Measurements from ENCODE around the gene GABRG2. TPM values are rescaled to one million over a fixed set of nuclear protein-coding genes. Genes with fewer than 3 reads are reported as not detected.

The GABRG2 gene
- total RNA-seq, 4 donors from 2014 or later, result not detected

DNA sequence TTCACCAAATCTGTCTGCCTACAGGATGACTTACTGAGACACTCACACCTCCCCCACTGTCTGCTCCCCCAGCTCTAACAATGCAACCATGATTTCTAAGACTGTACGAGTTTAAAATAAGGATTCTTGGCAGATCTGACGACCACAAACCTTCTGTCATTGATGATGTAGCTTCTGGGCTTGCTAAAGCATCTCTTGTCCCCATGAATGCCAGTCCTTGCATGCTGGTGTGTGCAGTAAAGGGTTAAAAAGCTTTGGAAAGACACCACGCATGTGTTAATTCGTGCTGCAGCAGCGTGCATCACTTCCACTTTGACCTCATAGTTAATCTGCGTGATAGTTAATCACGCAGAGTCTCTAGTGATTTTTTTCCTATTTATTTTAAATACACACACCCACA lies 411 bp upstream of the GABRG2 start:
- DNase-seq (ENCODE audit: low spot score) (no peak), ATAC-seq (ENCODE audit: low FRiP score) (no peak)

DNA sequence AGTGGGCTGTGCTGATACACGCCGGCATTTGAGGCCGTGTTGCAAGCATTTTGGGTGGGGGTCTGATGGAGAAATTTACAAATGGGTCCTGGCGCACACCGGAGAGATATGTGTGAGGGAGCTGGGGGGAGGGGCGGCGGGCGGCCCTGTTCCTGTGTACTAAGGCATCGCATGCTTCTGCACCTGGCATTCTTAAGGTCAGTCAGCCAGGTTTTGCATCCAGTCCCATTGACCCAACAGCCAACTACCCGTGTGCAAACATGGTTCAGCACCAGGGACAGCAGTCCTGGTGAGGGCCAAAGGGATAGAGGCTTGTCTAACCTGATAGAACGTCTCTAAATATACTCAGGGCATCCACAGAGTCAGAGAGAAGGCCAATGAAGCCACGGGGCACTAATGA lies 839 bp downstream of the GABRG2 start:
- TF ChIP-seq, protein P1, sequence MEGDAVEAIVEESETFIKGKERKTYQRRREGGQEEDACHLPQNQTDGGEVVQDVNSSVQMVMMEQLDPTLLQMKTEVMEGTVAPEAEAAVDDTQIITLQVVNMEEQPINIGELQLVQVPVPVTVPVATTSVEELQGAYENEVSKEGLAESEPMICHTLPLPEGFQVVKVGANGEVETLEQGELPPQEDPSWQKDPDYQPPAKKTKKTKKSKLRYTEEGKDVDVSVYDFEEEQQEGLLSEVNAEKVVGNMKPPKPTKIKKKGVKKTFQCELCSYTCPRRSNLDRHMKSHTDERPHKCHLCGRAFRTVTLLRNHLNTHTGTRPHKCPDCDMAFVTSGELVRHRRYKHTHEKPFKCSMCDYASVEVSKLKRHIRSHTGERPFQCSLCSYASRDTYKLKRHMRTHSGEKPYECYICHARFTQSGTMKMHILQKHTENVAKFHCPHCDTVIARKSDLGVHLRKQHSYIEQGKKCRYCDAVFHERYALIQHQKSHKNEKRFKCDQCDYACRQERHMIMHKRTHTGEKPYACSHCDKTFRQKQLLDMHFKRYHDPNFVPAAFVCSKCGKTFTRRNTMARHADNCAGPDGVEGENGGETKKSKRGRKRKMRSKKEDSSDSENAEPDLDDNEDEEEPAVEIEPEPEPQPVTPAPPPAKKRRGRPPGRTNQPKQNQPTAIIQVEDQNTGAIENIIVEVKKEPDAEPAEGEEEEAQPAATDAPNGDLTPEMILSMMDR (IDR thresholded peaks at IDR 0.05), result no peak
- ATAC-seq (ENCODE audit: low FRiP score) (no peak), DNase-seq (ENCODE audit: low spot score) (no peak)

More for the DNA sequence above, 411 bp upstream of the GABRG2 start:
- TF ChIP-seq, protein P1 (IDR thresholded peaks at IDR 0.05), result no peak

DNA sequence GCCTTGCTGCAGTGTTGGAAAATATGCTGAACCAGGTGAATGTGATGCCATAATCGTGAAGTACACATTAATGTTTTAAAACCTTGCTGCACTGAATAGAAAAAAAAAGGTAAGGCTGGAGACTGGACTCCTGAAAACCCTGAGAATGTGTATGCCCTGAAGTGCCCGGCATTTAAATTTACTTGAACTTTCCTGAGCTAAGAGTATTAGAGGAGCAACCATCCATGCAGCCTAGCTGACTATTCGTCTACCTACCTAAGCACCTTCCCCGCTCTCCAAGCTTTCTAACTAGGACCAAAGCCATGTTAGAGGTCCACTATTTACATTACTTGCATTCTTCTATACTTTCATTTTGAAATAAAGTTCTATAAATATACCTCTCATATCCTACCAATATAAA lies 1.4 kb downstream of the GABRG2 start:
- ATAC-seq (ENCODE audit: low FRiP score), result no peak
- TF ChIP-seq, protein P1 (IDR thresholded peaks at IDR 0.05), result no peak
- DNase-seq (ENCODE audit: low spot score), result no peak

DNA sequence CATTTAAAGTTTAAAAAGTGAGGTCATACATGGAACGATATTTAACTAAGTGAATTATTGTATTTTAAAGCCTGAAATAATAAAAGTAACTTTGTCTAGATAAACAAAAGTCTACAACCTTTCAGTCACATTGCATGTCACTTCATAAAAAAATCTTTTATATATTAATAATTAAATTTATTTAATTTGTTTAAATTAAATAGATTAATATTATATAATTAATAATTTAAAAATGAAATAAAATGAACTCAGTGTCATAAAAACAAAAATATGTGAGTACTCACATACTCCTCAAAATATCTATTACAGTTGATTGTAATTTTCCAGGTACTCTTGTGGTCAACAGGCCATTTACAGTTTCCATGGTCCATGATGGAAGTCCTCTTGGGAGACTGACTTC lies 11.2 kb downstream of the GABRG2 start:
- no peak for ATAC-seq (ENCODE audit: low FRiP score)
- DNase-seq (ENCODE audit: low spot score), result no peak
- TF ChIP-seq, protein P1 (IDR thresholded peaks at IDR 0.05), result no peak

DNA sequence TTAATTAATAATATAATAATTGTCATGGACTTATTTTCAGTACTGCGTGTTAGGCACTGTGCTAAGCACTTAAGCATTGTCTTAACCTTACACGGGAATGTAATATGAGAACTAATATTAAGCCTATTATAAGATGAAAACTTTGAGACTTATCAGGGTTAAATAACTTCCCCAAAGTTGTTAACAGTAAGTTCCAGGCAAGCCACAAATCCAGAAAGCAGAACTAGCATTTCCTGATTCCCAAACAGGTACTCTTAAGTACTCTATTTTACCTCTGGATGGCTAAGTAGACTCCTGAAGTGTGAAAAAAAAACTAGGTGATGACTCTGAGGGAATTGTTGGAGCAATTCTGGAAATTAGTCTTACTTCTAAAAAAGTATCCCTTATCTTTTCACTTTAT lies 23.8 kb downstream of the GABRG2 start:
- DNase-seq (ENCODE audit: low spot score), result no peak
- no peak for ATAC-seq (ENCODE audit: low FRiP score)
- TF ChIP-seq, protein P1 (IDR thresholded peaks at IDR 0.05), result no peak

DNA sequence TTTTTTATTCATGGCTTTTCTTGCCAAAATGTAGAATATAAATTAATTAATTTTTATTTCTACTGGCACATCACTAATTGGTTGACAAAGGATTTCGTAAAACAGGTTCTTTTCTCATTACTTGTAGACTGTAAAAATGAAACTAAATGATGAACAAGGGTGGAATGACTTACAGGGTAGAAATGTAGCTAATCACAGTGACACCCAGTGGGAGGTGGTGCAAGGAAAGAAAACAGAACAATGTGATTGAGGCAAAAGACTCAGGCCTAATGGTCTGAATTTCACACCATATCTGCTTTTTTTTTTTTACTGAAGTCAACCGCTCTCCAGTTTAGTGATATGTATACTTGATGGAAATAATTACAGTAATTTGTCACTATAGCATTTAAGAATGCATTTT lies 28.9 kb downstream of the GABRG2 start:
- TF ChIP-seq, protein P1 (IDR thresholded peaks at IDR 0.05), result no peak
- ATAC-seq (ENCODE audit: low FRiP score), result no peak
- DNase-seq (ENCODE audit: low spot score), result no peak

DNA sequence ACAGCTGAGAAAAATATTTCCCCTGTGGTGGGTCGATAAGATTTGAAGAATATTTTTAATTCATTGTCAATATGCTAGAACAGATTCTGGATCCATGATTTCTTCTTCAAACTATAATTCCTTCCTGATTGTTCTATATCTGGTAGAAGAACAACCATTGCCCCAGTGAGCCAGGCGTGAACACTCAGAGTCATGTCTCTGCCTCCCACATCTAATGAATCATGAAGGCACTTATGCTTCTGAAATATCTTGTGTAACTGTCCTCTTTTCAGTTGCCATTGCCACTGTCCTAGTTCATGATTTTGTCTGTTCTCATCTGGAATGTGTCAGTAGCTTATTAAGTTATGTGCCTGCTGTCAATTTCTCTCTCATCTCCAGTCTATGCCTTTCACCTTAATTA lies 40.0 kb downstream of the GABRG2 start:
- DNase-seq (ENCODE audit: low spot score), result no peak
- TF ChIP-seq, protein P1 (IDR thresholded peaks at IDR 0.05), result no peak
- no peak for ATAC-seq (ENCODE audit: low FRiP score)

All from omental fat pad (tissue), 4 donors.